Measurements from ENCODE around the gene BRF1.
"Not testable (repeated sequence)": the region's sequence is repeated elsewhere in the genome, so short reads cannot be mapped to it uniquely, and the experiment has no call there.

BRF1 gene

GRCh38 chr14:105300542-105301102 lies at the start of gene BRF1:
Gene BRF1 (minus strand): TSS chr14:105301001. CDS start chr14:105300629, 372 bp downstream.
- peak; percentile 97 for DNase-seq

GRCh38 chr14:105349992-105350391 lies 49.2 kb upstream of the BRF1 start:
- DNase-seq = no peak

- DNase-seq = no peak
These were observed 48.3 kb upstream of the BRF1 start for GRCh38 chr14:105348945-105349699.

- no peak for DNase-seq
These were observed 47.6 kb upstream of the BRF1 start for GRCh38 chr14:105348169-105348944.

GRCh38 chr14:105347587-105347968 lies 46.8 kb upstream of the BRF1 start:
- no peak for DNase-seq

- no peak for DNase-seq
These were observed 46.2 kb upstream of the BRF1 start for GRCh38 chr14:105346876-105347586.

- no peak for DNase-seq
These were observed 45.4 kb upstream of the BRF1 start for GRCh38 chr14:105346200-105346533.

- DNase-seq = no peak
These were observed 42.4 kb upstream of the BRF1 start for GRCh38 chr14:105343194-105343593.

- DNase-seq = no peak
These were observed 40.3 kb upstream of the BRF1 start for GRCh38 chr14:105340821-105341733.

GRCh38 chr14:105337966-105338741 lies 37.4 kb upstream of the BRF1 start:
- no peak for DNase-seq

GRCh38 chr14:105337433-105337832 lies 36.6 kb upstream of the BRF1 start:
- DNase-seq = no peak

GRCh38 chr14:105336477-105337287 lies 35.9 kb upstream of the BRF1 start:
- no peak for DNase-seq

- DNase-seq = no peak
These were observed 35.1 kb upstream of the BRF1 start for GRCh38 chr14:105335735-105336476.

- DNase-seq = not testable (repeated sequence)
These were observed 34.4 kb upstream of the BRF1 start for GRCh38 chr14:105335231-105335542.

GRCh38 chr14:105334383-105335230 lies 33.8 kb upstream of the BRF1 start:
- DNase-seq = no peak

GRCh38 chr14:105333613-105334364 lies 33.0 kb upstream of the BRF1 start:
- DNase-seq = no peak

GRCh38 chr14:105333020-105333490 lies 32.3 kb upstream of the BRF1 start:
- DNase-seq = no peak

GRCh38 chr14:105332350-105332874 lies 31.6 kb upstream of the BRF1 start:
- DNase-seq = no peak

Data from CD4-positive, alpha-beta T cell treated with Interleukin-10 for 1 hour (primary cell).